ENCODE data around the gene METRN.

GRCh38 chr16:708019-708418 is 6.9 kb upstream of the METRN start:
- no peak for TF ChIP-seq CTCF (IDR thresholded peaks at IDR 0.05; ENCODE audit: low read depth, low read length)
- no peak for TF ChIP-seq EZH2phosphoT487 (IDR thresholded peaks at IDR 0.05; ENCODE audit: low read depth)
